GM06990 (cell line): ENCODE measurements around the gene LAMB3.

Experiments used
- DNase-seq: peaks from one replicate; pipeline ENCODE4 v3.0.0-alpha.2; 2011; ENCODE audit not compliant: insufficient read length; ENCODE audit errors: extremely low read depth
- H3K27me3 ChIP-seq: replicated peaks from 2 replicates; pipeline ENCODE4 v1.6.0; 2011; ENCODE audit warnings: low read length; ENCODE audit not compliant: control insufficient read depth, insufficient read depth
- H3K36me3 ChIP-seq: 2 replicates; pipeline ENCODE4 v1.5.1; 2011; ENCODE audit warnings: low read length; ENCODE audit not compliant: control insufficient read depth, insufficient read depth
- H3K4me3 ChIP-seq: replicated peaks from 2 replicates; pipeline ENCODE4 v1.5.1; 2011; ENCODE audit warnings: low read depth, mild to moderate bottlenecking, control low read depth, low read length
- TF ChIP-seq, protein P1 (sequence below): IDR thresholded peaks from 2 replicates; pipeline ENCODE4 v1.5.1; 2011; ENCODE audit warnings: low read length, control low read depth, mild to moderate bottlenecking, inconsistent platforms; ENCODE audit not compliant: insufficient read depth, poor library complexity, severe bottlenecking

LAMB3 gene

GRCh38 chr1:209651138-209651587 lies 1.1 kb downstream of the LAMB3 start:
- H3K27me3 ChIP-seq, result no peaks in the 10 kb centered on the region; the same call in 1 of the 2 replicates
- no peak overlapping the region for H3K4me3 ChIP-seq
- no peaks in the 10 kb centered on the region for H3K36me3 ChIP-seq
- no peak for DNase-seq
- TF ChIP-seq, protein P1, sequence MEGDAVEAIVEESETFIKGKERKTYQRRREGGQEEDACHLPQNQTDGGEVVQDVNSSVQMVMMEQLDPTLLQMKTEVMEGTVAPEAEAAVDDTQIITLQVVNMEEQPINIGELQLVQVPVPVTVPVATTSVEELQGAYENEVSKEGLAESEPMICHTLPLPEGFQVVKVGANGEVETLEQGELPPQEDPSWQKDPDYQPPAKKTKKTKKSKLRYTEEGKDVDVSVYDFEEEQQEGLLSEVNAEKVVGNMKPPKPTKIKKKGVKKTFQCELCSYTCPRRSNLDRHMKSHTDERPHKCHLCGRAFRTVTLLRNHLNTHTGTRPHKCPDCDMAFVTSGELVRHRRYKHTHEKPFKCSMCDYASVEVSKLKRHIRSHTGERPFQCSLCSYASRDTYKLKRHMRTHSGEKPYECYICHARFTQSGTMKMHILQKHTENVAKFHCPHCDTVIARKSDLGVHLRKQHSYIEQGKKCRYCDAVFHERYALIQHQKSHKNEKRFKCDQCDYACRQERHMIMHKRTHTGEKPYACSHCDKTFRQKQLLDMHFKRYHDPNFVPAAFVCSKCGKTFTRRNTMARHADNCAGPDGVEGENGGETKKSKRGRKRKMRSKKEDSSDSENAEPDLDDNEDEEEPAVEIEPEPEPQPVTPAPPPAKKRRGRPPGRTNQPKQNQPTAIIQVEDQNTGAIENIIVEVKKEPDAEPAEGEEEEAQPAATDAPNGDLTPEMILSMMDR, result no peak

GRCh38 chr1:209650454-209650853 lies 1.8 kb downstream of the LAMB3 start:
- no peaks in the 10 kb centered on the region for H3K36me3 ChIP-seq
- DNase-seq, result no peak
- H3K4me3 ChIP-seq, result no peak overlapping the region
- TF ChIP-seq, protein P1, result no peak
- no peaks in the 10 kb centered on the region for H3K27me3 ChIP-seq

- DNase-seq, result no peak
- TF ChIP-seq, protein P1, result no peak
- Histone ChIP-seq H3K27me3 (no peaks in the 10 kb centered on the region), H3K36me3 (no peaks in the 10 kb centered on the region), H3K4me3 (no peak overlapping the region)
Measured at GRCh38 chr1:209648931-209649776, 3.1 kb downstream of the LAMB3 start.

- H3K27me3 ChIP-seq, result no peaks in the 10 kb centered on the region
- no peak for DNase-seq
- TF ChIP-seq, protein P1, result no peak
- H3K36me3 ChIP-seq, result no peaks in the 10 kb centered on the region
- no peak overlapping the region for H3K4me3 ChIP-seq
Measured at GRCh38 chr1:209648346-209648745, 3.9 kb downstream of the LAMB3 start.

- TF ChIP-seq, protein P1, result no peak
- Histone ChIP-seq H3K4me3 (no peak overlapping the region), H3K36me3 (no peaks in the 10 kb centered on the region), H3K27me3 (no peaks in the 10 kb centered on the region)
- no peak for DNase-seq
Measured at GRCh38 chr1:209647156-209647555, 5.1 kb downstream of the LAMB3 start.
